ENCODE results near the gene CSF2.

CSF2 gene

DNA sequence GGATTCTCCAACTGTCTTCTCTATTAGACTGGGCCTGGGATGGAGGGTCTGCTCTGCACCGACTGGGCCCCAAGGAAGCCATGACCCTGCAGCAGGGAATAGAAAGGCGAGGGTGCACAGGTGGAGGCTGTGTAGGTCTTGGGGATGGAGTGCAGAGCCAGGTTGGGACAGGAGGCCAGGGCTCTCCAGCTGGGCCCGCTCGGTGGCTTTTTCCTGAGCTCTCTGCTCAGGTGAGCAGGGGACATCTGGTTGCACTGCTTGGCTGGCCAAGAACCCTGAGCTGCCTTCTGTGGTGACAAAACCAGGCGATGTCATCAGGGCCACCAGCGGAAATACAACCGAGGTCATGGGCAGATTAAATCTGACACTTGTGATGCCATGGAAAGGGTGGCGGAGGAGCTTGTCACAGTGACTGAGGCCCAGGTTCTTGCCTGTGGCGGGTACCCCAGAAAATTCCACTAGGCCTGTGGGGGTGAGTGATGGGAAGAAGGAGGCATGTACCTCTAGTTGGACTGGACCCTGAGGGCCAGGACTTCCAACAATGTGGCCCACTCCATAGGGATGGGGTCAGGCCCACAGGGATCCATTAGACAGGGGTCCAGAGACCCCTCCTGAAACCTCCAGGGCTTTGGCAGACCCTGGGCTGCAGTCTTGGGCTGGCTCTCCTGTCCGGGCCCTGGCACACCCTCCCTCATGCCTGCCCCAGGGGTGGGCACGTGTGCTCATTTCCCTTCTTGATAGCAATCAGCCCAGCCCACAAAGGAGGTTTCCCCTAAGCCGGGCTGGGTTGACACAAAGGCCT lies 17.6 kb upstream of the CSF2 start:
- DNase-seq, result no peak

DNA sequence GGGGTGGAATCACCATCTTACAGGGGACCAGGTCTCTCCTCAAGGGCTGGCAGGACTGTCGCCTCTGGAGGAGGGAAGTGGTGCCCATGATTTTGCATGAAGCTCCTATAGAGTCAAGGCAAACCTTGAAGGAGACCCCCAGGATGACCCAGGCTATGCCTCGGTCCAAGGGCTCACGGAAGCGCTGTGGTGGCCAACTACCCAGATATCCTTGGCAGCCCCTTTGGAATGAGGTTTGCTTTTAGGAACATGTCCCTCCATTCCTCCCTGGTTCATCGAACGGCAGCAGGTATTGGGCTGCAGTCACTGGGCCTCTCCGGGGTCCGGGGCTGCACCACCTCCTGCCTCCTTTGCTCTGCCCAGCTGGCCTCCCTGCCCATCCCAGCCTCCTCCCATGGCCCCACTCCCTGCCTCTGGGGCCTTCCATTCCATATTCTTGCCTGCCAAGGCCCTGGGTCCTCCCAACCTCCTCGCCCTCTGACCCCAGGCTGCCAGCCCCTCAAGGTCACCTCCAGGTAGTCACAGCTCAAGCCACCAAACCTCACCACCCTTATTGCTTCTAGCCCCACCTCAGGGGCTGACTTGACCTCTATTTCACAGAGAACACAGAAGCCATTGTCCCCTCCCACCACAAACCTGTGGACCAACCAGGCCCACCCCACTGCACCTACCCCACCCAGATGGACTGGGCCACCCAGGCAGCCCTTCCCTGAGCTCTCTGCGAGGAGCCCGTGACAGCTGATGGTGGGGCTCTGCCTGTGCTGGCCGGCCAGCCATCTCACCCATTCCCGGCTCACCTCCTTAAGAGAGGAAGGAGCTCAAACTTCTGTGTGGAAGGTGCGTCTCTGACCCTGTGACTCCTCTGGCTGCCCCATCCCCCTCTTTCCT lies 16.7 kb upstream of the CSF2 start:
- DNase-seq, result no peak

DNA sequence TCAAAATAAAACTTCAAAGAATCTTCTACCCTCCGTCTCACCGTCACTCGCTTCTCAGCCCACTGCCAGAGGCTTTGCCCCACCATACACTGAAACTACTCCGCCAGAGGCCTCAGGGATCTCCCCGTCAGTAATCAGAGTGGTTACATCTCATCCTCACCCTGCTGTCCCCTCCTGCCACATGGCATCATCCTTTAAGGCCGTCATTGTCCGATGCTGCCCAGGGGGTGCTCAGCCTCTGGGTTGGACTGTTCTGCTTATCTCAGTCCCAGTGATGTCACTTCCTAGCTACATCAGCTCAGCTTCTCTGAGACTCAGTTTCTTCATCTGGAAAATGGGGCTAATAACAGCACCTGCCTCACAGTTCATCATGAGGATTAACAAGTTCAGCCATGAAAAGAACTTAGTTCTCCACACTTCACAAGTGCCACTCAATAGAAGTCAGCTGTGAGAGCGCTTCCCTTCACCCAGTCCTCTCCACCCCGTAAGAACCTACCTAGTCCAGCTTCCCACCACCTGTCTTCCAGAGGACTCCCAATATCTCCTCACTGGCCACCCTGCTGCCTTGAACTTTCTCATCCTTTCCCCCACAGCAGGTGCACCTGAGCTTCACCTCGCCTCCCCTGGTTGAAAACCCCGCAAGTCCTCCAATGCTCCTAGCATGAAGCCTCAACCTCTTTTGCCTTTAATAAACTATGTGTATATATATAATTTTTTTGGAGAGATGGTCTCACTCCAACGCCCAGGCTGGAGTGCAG lies 15.9 kb upstream of the CSF2 start:
- DNase-seq, result no peak

DNA sequence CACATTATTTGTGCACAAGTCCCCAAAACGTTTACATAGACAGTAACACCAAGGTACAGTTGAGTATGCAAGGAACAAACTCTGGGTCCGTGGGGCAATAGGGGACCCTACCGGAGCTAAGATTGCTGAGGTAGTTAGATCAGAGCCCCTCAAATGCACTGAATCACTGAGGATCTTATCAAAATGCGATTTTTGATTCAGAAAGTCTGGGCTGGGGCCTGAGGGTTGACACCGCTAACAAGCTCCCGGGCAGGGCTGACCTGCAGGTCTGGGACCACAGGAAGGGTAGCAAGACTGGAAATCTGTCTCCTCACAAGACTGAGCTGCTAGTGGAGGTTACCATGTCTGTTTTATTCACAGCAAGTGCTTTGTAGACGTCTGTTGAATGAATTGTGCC lies 14.9 kb upstream of the CSF2 start:
- DNase-seq, result no peak

DNA sequence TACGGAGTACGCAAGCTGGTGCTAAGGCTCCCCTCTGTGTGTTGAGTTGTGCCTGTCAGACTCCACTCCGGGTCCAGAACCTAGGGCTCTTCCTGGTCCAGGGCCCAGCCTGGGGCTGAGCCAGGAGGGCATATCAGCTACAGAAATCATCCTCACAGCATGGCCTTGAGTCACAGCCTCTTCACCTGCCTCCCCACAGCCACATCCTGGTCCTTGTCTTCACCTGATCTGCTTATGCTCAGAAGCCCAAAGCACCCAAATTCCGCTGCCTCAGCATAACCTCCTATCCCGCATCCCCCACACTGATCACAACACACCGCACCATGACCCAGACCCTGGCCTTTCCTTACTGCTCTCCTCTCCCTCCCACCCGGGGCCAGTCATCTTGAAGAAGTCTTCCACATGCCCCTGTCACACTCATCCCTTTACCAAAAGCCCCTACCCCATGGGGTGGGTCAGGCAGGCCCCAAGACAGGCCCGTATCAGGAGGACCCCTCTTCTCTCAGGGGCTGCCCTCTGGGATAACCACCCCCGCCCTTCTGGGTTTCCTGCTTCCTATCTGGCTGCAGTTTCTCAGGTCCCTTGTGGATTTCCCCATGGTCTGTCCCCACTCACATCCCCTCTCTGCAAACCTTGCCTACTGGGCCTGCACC lies 14.4 kb upstream of the CSF2 start:
- no peak for DNase-seq

DNA sequence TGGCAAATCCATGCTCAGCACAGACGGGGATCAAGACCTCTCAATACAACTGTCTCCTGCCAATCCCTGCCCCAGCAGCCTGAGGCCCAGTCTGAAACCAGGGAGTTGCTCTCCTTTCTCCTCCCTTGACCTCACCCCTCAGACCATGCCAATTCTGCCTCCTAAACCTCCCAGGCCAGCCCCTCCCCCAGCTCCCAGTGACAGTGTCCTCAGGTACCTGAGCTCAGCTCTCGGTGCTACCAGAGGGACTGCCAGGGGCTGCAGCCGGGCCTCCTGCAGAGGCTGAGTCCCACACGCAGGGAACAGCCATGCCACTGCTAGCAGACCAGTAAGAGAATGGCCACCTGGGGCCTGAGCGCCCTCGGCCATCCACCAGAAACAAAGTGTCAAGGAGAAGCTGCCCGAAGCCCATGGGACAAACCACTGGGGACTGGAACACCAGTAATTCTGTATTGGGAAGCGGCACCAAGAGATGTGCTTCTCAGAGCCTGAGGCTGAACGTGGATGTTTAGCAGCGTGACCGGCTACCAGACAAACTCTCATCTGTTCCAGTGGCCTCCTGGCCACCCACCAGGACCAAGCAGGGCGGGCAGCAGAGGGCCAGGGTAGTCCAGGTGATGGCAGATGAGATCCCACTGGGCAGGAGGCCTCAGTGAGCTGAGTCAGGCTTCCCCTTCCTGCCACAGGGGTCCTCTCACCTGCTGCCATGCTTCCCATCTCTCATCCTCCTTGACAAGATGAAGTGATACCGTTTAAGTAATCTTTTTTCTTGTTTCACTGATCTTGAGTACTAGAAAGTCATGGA lies 13.7 kb upstream of the CSF2 start:
- no peak for DNase-seq

DNA sequence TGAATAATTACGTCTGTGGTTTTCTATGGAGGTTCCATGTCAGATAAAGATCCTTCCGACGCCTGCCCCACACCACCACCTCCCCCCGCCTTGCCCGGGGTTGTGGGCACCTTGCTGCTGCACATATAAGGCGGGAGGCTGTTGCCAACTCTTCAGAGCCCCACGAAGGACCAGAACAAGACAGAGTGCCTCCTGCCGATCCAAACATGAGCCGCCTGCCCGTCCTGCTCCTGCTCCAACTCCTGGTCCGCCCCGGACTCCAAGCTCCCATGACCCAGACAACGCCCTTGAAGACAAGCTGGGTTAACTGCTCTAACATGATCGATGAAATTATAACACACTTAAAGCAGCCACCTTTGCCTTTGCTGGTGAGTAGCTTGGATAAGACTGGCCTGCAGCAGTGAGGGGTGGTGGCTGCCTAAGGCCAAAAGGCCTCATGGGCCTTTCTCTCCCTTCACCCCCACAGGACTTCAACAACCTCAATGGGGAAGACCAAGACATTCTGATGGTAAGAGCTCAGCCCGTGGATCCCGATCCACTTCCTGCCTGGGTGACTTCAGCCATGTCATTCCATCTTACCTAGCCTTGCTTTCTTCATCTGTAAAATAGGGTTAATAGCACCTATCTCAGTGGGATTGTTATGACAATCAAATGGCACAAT lies 13.0 kb upstream of the CSF2 start, which contains the start of gene IL3:
TSS of gene IL3 (plus strand) at position 155 of the 661 bp plus-strand sequence. CDS start at position 207, 52 bp downstream.
- no peak for DNase-seq

DNA sequence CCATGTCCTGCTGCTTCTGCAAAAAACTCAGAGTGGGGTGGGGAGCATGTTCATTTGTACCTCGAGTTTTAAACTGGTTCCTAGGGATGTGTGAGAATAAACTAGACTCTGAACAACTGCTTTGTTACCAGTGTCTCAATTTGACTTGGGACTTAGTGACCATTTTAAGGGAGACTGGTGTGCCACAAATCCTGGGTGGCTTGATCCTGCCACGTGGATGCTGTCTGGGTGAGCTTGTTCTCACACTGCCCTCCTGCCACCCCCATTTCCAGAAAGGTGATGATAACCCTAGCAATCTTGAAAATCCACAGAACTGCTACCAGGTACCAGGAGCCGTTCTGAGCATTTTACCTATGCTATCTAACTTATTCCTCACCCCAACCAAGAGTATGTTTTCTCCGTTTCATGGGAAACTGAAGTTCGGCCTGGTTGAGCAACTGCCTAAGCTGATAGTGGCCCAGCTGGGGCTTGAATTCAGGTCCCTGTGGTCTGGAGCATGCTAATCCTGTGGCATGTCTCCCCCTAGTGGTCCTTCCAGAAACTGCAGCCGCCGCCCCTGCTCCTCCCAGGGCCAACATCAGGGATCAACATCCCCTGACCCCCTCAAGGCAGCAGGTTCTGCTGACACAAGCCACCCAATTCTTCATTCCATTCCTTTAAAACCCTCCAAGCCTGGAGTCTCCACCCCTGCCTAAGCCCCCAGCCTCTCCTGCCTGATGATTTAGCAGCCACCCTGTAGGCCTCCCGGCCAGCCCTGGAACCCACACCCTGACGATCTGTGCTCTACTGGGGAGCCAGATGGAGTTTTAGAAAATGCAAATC lies 10.3 kb upstream of the CSF2 start:
- peak; percentile 23 for DNase-seq

DNA sequence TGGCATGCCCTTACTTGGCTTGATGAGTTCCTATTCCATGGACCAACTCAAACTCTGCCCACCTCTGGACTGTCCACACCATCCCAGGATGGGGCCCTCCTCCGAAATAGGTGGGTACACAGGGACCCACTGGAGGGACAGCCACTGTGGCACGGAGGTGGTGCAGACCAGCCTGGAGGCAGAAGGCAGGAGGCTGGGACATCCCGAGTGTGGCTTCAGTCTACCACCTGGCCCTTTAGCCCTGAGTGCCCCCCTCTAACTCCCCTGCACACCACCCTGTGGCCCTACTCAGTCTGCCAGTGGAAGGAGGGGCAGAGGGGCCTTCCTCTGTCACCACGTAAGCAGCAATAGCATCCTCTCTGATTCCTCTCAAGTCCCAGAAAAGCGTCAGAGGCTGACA lies 9.4 kb upstream of the CSF2 start:
- DNase-seq, result no peak

DNA sequence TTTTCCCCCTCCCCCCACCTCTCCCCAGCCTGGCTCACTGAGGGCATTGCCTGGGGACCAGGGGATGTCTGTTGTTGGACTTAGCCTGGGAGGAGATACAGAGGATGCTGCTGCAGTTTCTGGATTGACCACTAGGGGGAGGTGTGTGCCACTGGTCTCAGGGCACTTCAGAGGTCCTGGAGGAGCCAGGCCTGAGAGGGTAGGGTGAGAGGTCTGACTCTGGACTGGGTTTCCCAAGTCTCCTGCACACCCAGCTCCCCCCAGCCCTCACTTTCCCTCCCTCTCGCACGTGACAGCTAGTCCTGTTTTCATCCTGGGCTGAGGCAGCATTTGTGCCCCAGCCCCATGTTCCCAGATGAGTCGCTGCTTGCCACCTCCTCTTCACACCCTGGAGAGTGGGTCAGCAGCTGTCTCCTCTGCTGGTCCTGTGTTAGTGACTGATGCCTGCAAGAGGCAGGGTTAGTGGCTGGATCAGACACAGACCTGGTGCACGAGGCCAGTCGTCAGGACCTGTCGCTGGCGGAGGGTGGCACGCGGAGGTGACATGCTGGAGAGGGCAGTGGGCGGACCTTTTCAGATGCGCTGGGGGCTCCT lies 8.8 kb upstream of the CSF2 start:
- peak; percentile 18 for DNase-seq

DNA sequence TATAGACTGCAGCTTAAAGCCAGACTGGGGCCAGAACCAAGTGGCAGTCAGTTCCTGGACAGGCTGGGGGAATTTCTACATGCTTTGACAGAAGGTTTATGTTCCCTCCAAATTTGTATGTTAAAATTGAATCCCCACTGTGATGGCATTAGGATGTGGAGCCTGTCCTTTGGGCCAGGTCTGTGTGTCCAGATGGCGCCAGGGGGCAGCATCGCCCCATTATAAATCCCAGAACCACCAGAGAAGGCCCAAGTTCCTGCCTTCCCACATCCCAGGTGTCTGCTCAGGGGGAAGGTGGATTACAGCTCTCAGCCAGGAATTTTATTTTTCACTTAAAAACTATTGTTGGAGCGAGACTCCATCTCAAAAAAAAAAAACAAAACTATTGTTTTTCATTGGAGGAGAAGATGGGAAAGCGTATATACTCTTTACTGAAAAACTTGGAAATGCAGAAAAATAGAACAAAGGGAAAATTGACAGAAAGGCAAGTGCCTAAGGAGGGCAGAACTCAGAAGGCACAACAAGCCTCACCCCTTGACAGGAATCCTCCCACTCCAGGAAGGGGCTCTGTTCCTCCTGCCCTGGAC lies 8.1 kb upstream of the CSF2 start:
- peak; percentile 54 for DNase-seq

DNA sequence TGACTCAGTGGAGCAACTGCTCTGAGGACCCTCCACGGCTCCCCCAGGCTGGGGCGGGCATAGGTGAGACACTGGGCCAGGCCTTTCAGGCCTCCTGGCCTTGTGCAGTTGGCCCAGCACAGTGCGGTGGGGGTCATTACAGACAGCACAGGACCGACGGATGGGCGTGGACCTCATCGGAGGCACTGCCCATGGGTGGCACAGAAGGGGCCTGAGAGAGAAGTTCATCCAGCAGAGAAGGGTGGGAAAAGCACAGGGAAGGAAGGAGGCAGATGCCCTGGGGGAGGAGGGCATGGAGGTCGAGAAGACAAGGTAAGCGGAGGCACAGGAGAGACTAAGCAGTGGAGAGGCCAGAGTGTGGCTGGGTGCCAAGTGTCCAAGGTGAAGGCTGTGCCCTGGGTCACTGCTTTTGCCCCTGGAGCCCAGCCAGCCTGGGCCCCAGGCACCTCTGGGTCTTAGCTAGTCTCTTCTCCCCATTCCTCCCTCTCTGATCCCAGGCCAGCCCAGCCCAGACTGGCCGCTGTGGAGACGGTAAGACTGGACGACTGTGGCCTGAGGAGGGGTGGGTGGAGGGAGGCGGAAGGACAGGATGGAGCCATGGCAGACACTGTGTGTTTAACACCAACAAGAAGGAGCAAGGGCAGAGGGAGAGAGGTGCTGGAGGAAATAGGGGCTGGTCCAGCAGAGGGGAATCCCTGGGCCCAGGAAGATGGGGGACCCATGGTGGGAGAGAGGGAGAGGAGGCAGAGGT lies 7.5 kb upstream of the CSF2 start:
- DNase-seq, result no peak

DNA sequence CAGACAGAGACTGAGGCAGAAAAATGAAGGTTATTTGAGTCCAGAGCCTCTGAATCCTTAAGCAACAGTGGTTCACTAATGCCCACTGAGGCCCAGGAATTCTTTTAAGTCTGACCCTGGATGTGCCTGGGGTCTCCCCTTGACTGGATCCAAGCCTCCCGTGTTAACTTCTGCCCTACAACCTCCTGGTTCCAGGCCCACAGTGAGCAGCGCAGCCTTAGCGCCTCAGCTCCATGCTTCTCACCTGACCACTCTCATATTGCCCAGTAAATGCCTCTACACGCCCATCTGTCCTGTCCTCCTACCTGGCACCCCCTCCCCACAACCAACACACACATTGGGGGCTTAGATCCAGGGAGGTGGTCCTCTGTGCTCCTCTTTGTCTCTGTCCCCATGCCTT lies 6.7 kb upstream of the CSF2 start:
- no peak for DNase-seq

DNA sequence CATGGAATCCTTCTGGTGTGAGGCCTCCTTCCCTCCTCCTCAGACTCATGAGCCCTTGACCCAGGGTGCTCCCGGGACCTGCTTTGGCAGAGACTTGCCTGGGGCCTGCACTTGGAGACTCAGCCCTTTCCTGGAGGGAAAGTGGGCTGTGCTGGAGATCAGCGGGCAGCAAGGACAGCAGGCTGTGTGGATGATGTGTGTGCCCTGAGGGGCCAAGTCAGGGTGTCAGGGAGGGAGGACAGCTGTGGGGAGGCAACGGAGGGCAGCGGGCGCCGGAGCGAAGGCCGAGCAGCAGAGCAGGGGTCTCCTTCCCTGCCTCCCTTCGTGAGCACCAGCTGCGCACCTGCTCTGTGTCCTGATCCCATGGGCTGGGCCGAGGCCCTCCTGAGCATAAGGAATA lies 6.1 kb upstream of the CSF2 start:
- no peak for DNase-seq

DNA sequence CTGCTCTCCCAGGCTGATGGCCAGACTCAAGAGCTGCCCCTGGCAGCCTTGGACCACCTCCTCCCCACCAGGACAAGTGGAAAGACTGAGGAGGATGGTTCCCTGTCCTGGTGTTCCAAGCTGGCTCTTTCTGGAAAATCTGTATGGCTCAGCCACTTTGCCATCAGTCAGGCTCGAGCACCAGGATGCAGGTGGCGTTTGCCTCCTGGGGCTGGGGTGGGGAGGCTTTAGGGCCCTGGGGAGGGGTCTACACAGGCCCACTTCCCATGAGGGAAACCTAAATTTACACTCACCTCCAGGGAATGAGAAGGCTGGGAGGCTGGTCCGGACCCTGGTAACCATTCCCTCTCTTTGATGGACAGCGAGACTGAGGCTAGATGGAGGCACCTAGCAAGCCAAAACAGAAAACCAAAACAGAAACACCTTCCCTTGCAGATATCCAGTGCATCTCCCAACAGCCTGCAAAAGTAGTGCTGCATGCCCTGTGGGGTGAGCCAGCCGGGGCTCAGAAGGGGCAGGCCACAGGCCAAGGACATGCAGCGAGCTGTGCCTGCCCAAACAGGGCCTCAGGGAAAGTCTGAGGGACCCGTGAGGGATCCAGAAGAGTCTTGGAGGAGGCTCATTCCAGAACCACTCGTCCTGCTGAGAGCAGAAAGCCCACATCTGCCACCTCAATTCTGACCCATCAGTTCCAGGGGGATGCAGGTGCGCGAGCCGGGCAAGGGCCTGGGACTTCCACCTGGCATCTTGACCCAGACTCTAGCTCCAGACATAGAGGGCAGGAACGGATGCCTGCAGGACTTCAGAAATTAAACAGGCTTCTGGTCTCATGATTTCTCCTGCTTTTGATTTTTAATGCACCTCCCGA lies 5.4 kb upstream of the CSF2 start:
- DNase-seq, result no peak

DNA sequence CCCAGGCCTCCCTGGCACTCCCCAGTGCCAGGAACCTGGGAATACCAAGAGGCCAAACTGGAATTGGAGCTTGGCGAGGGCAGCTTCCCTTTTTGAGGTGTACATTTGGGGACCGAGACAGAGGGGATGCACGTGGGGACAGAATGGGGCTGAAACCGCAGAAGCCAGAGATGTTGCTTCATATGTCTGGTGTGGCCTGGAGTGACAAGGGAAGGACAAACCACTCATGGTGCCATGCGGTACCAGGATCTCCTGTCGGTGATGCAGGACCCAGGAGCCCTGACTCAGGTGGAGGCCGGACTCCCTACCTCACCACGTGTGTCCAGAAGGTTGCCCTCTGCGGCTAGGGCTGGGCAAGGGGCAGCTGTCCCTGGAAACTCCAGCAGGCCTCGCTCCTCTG lies 4.0 kb upstream of the CSF2 start:
- DNase-seq, result no peak

DNA sequence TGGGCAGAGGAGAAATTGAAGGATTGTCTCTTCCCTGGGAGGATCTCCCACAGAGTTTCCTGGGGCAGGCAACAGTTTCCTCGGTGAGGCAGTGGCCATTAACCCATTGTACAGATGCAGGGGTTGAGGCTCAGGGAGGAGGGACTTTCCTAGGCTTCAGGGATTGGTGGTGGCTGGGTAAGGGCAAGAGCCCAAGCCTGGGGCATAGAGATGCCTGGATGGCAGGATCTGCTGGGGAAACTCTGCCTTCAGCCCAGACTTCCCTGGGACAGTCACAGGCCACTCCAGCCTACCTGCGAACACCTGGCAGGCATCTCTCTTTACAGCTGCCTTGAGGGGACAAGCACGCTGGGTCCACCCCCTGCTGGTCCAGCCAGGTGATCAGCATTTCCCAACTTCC lies 3.6 kb upstream of the CSF2 start:
- no peak for DNase-seq
